ENCODE results near the gene SVOP. TPM values are rescaled to one million over a fixed set of nuclear protein-coding genes. Genes with fewer than 3 reads are reported as not detected.

SVOP gene
- total RNA-seq, 2 donors from 2014 or later = not detected

DNA sequence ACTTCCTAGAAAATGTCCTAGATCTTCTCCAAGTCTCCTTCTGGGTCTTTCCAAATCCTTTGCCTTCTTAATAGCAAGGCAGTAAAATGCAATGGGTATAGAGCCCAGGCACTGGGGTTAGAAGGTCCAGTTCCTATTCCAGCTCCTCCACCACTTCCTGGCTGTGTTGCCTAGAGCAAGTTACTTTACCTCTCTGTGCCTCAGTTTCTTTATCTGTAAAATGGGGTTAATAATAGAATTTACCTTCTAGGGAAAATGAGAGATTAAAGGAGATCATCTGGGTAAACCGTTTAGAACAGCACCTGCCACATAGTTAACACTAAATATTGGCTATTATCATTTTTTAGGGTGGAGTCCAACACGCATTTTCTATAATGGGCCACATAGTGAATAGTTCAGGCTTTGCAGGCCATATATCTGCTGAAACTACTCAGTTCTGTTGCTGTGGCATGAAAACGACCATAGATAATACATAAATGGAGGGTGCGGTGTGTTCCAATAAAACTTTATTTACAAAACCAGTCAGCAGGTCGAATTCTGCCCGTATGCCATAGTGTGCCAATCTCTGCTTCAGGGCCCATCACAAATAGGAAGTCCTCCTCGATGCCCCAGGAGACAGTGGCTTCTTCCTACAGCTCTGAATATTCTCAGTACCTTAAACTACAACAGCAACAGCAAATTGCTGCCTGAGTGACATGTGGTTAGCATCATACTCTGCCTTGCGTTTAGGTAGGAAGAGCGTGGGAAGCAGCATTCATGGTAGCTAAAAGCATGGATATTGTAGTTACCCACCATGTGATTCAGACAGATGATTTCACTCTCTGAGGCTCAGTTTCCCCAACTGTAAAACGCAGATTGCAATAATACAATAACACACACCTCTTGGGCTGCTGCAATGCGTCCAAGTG lies 60.9 kb downstream of the SVOP start:
- peaks cover 12% of the 10 kb centered on the region for H3K27me3 Mint-ChIP-seq (ENCODE audit: insufficient read depth)
- H3K9me3 Mint-ChIP-seq = no peaks in the 10 kb centered on the region
- H3K4me3 ChIP-seq (ENCODE audit: low read length) = no peak overlapping the region
- no peaks in the 10 kb centered on the region for H3K36me3 ChIP-seq (ENCODE audit: control insufficient read depth, insufficient read depth, low read length)
- no peak overlapping the region for H3K27ac Mint-ChIP-seq
- TF ChIP-seq, protein P1, sequence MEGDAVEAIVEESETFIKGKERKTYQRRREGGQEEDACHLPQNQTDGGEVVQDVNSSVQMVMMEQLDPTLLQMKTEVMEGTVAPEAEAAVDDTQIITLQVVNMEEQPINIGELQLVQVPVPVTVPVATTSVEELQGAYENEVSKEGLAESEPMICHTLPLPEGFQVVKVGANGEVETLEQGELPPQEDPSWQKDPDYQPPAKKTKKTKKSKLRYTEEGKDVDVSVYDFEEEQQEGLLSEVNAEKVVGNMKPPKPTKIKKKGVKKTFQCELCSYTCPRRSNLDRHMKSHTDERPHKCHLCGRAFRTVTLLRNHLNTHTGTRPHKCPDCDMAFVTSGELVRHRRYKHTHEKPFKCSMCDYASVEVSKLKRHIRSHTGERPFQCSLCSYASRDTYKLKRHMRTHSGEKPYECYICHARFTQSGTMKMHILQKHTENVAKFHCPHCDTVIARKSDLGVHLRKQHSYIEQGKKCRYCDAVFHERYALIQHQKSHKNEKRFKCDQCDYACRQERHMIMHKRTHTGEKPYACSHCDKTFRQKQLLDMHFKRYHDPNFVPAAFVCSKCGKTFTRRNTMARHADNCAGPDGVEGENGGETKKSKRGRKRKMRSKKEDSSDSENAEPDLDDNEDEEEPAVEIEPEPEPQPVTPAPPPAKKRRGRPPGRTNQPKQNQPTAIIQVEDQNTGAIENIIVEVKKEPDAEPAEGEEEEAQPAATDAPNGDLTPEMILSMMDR (conservative IDR thresholded peaks at IDR 0.05) = no peak
- no peak overlapping the region for H3K27ac ChIP-seq (ENCODE audit: low read depth, low read length)
- H3K4me1 ChIP-seq (ENCODE audit: control insufficient read depth, insufficient read depth, low read length) = no peaks in the 10 kb centered on the region
- H3K9me3 ChIP-seq (ENCODE audit: control insufficient read depth, low read length) = no peaks in the 10 kb centered on the region
- no peaks in the 10 kb centered on the region for H3K27me3 ChIP-seq (ENCODE audit: control insufficient read depth, insufficient read depth, low read length, poor library complexity, severe bottlenecking)
- WGBS, 2 experiments (ENCODE audit: insufficient coverage in 1 of 2, insufficient read length in 1 of 2) = 92 to 97% methylated on average over 6 to 11 of the region's 11 CpGs
- no peaks in the 10 kb centered on the region for H3K4me1 Mint-ChIP-seq
- H3K36me3 Mint-ChIP-seq (ENCODE audit: low read depth) = no peaks in the 10 kb centered on the region
- H3K4me3 Mint-ChIP-seq = no peak overlapping the region
- no peak overlapping the region for H3K9ac ChIP-seq (ENCODE audit: extremely low read depth, low read length, poor library complexity, severe bottlenecking)
- no peak for DNase-seq

DNA sequence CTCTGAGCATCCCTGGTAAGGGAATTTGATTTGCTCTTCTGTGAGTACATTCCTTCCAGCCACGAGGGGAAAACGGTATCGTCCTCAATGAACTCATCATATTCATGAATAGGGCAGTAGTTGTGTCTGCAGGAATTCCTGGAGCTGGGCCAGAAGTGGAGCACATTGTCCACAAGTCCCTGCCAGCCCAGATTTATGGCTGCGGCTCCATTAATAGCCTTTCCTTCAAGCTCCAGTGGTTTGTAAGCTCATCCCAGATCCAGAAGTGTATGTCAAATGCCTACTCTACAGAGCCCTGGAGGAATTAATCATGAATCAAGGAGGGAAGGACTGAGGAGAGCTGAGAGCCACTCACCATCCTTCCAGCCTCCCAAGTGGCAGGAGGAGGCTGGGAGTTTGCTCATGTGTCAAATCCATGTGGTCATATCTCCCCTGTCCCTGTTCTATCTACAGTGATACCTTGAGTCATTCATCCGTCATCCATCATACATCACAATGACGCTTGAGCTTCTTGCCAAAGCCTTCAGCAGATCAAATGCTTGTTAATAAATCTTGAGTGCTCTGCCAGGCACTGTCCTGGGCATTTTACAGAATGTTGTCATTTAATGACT lies 65.5 kb downstream of the SVOP start:
- H3K4me1 Mint-ChIP-seq = no peaks in the 10 kb centered on the region
- no peaks in the 10 kb centered on the region for H3K36me3 Mint-ChIP-seq (ENCODE audit: low read depth)
- 85 to 92% methylated on average over 6 of the region's 6 CpGs for WGBS, 2 experiments (ENCODE audit: insufficient coverage in 1 of 2, insufficient read length in 1 of 2)

DNA sequence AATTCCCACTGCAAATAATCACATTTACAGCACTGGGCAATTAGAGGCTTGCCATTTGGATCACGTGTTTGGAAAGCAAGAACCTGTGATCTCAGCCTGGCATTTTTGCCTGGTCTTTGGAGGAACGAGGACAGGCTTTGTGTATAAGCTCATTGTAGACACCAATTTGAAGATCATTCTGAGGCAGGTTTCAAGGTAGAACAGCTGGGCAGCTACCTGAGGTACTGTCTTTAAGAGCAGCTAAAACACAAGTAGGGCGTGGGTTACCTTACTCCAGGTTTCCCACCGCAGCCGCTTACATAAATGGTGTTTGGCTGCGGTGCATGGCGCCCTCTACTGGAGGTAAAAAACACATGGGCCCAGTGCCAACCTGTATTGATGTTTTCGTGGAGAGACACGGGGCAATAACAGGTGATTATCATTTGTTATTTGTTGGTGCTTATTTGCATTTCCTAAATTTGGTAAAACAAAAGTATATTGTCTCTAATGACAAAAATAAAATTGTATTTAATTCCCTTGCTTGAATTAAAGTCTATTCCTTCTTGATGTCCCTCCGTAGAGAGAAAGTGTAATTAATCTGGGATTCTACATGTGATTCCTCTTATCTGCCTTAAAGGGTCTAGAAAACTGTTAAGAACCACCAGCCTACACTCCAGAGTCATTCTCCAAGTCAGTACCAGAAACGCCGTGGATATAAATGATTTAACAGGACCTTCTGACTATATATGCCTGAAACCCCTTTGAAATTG lies 69.7 kb downstream of the SVOP start:
- Mint-ChIP-seq H3K27me3 (ENCODE audit: insufficient read depth) (peaks cover 10% of the 10 kb centered on the region), H3K4me1 (no peaks in the 10 kb centered on the region), H3K27ac (no peak overlapping the region), H3K36me3 (ENCODE audit: low read depth) (no peaks in the 10 kb centered on the region), H3K4me3 (no peak overlapping the region), H3K9me3 (peaks cover 14% of the 10 kb centered on the region)
- H3K9me3 ChIP-seq (ENCODE audit: control insufficient read depth, low read length) = peaks cover 12% of the 10 kb centered on the region
- 46 to 47% methylated on average over 8 to 12 of the region's 12 CpGs for WGBS, 2 experiments (ENCODE audit: insufficient coverage in 1 of 2, insufficient read length in 1 of 2)
- no peak overlapping the region for H3K9ac ChIP-seq (ENCODE audit: extremely low read depth, low read length, poor library complexity, severe bottlenecking)
- no peaks in the 10 kb centered on the region for H3K36me3 ChIP-seq (ENCODE audit: control insufficient read depth, insufficient read depth, low read length)
- peaks cover 4% of the 10 kb centered on the region for H3K27me3 ChIP-seq (ENCODE audit: control insufficient read depth, insufficient read depth, low read length, poor library complexity, severe bottlenecking)
- H3K4me1 ChIP-seq (ENCODE audit: control insufficient read depth, insufficient read depth, low read length) = no peaks in the 10 kb centered on the region
- no peak overlapping the region for H3K27ac ChIP-seq (ENCODE audit: low read depth, low read length)
- no peak overlapping the region for H3K4me3 ChIP-seq (ENCODE audit: low read length)
- DNase-seq = peak; percentile 93
- TF ChIP-seq, protein P1 (conservative IDR thresholded peaks at IDR 0.05) = peak; percentile 97

More for the DNA sequence above, 65.5 kb downstream of the SVOP start:
- Histone ChIP-seq H3K4me1 (ENCODE audit: control insufficient read depth, insufficient read depth, low read length) (no peaks in the 10 kb centered on the region), H3K9me3 (ENCODE audit: control insufficient read depth, low read length) (no peaks in the 10 kb centered on the region), H3K27ac (ENCODE audit: low read depth, low read length) (no peak overlapping the region), H3K9ac (ENCODE audit: extremely low read depth, low read length, poor library complexity, severe bottlenecking) (no peak overlapping the region), H3K27me3 (ENCODE audit: control insufficient read depth, insufficient read depth, low read length, poor library complexity, severe bottlenecking) (peaks cover 4% of the 10 kb centered on the region), H3K36me3 (ENCODE audit: control insufficient read depth, insufficient read depth, low read length) (no peaks in the 10 kb centered on the region), H3K4me3 (ENCODE audit: low read length) (no peak overlapping the region)
- DNase-seq = no peak
- TF ChIP-seq, protein P1 (conservative IDR thresholded peaks at IDR 0.05) = no peak
- Mint-ChIP-seq H3K27me3 (ENCODE audit: insufficient read depth) (peaks cover 12% of the 10 kb centered on the region), H3K27ac (no peak overlapping the region), H3K4me3 (no peak overlapping the region), H3K9me3 (no peaks in the 10 kb centered on the region)
